Measurements from ENCODE around the gene ACSF3.
A peak's percentile ranks its signal among the peaks of the same experiment; 100 is the strongest.

The ACSF3 gene

GRCh38 chr16:89191901-89192185, 98.2 kb downstream of the ACSF3 start:
- H3K4me3 ChIP-seq (replicated peaks; ENCODE audit: low read depth, low read length) = peak overlapping the region; percentile 39
- TF ChIP-seq CTCF (IDR thresholded peaks at IDR 0.05; ENCODE audit: low read depth, low read length, missing control alignments) = no peak

GRCh38 chr16:89192186-89192955, 98.7 kb downstream of the ACSF3 start:
- peak; percentile 36 for DNase-seq (ENCODE audit: extremely low read depth, low read depth)
- H3K4me3 ChIP-seq (replicated peaks; ENCODE audit: low read depth, low read length) = peak overlapping the region; percentile 39

More at GRCh38 chr16:89191901-89192185, 98.2 kb downstream of the ACSF3 start:
- no peak for DNase-seq (ENCODE audit: extremely low read depth, low read depth)

GRCh38 chr16:89192956-89193575, 99.4 kb downstream of the ACSF3 start:
- DNase-seq (ENCODE audit: extremely low read depth, low read depth) = no peak
- no peak for TF ChIP-seq CTCF (IDR thresholded peaks at IDR 0.05; ENCODE audit: low read depth, low read length, missing control alignments)
- H3K4me3 ChIP-seq (replicated peaks; ENCODE audit: low read depth, low read length) = no peak overlapping the region

GRCh38 chr16:89193576-89194293, 100.1 kb downstream of the ACSF3 start:
- H3K4me3 ChIP-seq (replicated peaks; ENCODE audit: low read depth, low read length) = no peak overlapping the region
- no peak for TF ChIP-seq CTCF (IDR thresholded peaks at IDR 0.05; ENCODE audit: low read depth, low read length, missing control alignments)
- no peak for DNase-seq (ENCODE audit: extremely low read depth, low read depth)

GRCh38 chr16:89194340-89195311, 101.0 kb downstream of the ACSF3 start:
- TF ChIP-seq CTCF (IDR thresholded peaks at IDR 0.05; ENCODE audit: low read depth, low read length, missing control alignments) = no peak
- no peak for DNase-seq (ENCODE audit: extremely low read depth, low read depth)
- H3K4me3 ChIP-seq (replicated peaks; ENCODE audit: low read depth, low read length) = no peak overlapping the region

- H3K4me3 ChIP-seq (replicated peaks; ENCODE audit: low read depth, low read length) = no peak overlapping the region
- no peak for TF ChIP-seq CTCF (IDR thresholded peaks at IDR 0.05; ENCODE audit: low read depth, low read length, missing control alignments)
- no peak for DNase-seq (ENCODE audit: extremely low read depth, low read depth)
Measured at GRCh38 chr16:89195521-89196171, 102.0 kb downstream of the ACSF3 start.

Data from HFF-Myc (cell line).